ENCODE measurements around the gene NAPSA.
"Not testable (repeated sequence)": the region's sequence is repeated elsewhere in the genome, so short reads cannot be mapped to it uniquely, and the experiment has no call there.

The NAPSA gene

DNA sequence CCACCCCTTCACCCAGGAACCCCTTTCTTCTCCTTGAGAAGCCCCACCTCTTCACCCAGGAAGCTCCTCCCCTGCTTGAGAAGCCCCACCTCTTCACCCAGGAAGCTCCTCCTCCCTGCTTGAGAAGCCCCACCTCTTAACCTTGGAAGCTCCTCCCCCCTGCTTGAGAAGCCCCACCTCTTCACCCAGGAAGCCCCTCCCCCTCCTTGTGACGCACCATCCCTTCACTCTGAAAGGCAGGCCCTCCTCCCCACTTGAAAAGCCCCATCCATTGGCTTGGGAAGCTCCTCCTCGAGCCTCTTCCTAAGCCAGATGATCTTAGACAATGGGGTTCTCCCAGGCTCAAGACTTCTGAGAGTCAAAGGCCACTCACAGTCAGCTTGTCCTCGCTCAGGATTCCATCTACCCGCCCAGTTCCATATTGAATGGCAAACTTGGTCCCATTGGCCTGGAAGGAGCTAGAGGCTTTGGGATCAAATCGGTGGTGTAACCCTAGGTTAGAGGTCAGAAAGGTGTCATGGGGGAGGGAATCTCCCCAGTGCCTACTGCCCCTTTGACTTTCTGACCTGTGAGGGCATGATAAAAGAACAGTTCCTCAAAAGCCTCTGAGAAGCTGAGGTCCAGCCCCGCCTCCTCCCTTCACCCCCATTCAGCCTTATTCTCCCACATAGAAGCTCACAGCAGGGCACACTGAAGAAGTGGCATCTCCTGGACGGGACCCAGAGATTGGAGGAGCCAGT, 4.0 kb downstream of the NAPSA start:
- H3K9me3 ChIP-seq (ENCODE audit: low read length), result peaks cover 2% of the 10 kb centered on the region
- no peaks in the 10 kb centered on the region for H3K27me3 ChIP-seq (ENCODE audit: insufficient read depth, low read length)
- no peak overlapping the region for H3K4me3 ChIP-seq (ENCODE audit: low read length)
- no peak overlapping the region for H2AFZ ChIP-seq (ENCODE audit: low read depth, low read length)
- H3K4me1 ChIP-seq (ENCODE audit: insufficient read depth, low read length), result no peaks in the 10 kb centered on the region
- H3K36me3 ChIP-seq (ENCODE audit: insufficient read depth, low read length), result no peaks in the 10 kb centered on the region

GRCh38 chr19:50359328-50359818, 6.1 kb downstream of the NAPSA start:
- Histone ChIP-seq H3K4me3 (ENCODE audit: low read length) (no peak overlapping the region), H3K4me1 (ENCODE audit: insufficient read depth, low read length) (no peaks in the 10 kb centered on the region), H2AFZ (ENCODE audit: low read depth, low read length) (no peak overlapping the region), H3K27me3 (ENCODE audit: insufficient read depth, low read length) (no peaks in the 10 kb centered on the region), H3K36me3 (ENCODE audit: insufficient read depth, low read length) (no peaks in the 10 kb centered on the region), H3K9me3 (ENCODE audit: low read length) (peaks cover 2% of the 10 kb centered on the region)

GRCh38 chr19:50358483-50359327, 6.7 kb downstream of the NAPSA start:
- no peak overlapping the region for H3K4me3 ChIP-seq (ENCODE audit: low read length)
- peaks cover 2% of the 10 kb centered on the region for H3K9me3 ChIP-seq (ENCODE audit: low read length)
- H3K36me3 ChIP-seq (ENCODE audit: insufficient read depth, low read length), result no peaks in the 10 kb centered on the region
- H2AFZ ChIP-seq (ENCODE audit: low read depth, low read length), result no peak overlapping the region
- H3K27me3 ChIP-seq (ENCODE audit: insufficient read depth, low read length), result no peaks in the 10 kb centered on the region
- H3K4me1 ChIP-seq (ENCODE audit: insufficient read depth, low read length), result no peaks in the 10 kb centered on the region

DNA sequence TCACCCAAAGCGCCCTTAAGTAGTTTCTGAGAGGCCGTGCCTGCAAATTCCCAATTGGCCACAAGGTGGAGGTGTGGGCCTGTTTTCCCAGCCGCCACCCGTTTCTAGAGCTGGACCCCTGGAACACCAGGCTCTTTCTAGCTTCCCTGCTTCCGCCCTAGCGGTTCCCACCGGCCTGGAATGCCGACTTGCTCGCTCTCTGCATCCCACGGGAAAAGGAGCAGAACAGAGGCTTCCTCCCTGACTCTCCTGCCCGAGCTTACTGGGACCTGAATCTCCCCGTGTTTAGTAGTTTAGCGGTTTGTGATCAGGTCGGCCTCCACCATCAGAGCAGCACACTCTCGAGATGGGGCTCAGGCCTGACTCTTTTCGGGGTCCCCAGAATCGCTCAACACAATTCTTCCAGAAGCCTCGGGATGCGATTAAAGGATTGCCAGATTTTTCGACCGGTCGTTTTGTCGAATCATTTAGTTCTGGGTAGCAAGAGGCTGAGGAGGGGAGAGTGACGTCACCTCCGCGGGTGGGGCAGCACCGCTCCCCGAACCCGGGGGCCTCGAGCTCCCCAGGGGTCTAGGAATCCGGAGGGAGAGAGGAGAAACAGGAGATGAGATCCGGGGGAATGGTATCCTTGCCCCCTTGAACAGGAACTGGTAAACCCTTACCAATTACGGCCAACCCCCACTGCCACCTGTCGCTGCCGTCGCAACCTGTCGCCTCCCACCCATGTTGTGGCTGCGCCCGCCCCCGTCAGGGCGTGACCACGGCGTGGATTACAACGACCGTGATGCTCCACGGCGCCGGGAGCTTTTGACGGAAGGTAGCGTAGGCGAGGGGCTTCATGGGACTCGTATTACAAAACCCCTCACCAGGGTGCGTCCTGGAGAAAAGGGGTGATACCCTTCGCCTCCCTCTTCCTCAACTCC, 8.0 kb downstream of the NAPSA start:
- Histone ChIP-seq H3K4me3 (ENCODE audit: low read length) (no peak overlapping the region), H3K9me3 (ENCODE audit: low read length) (peaks cover 2% of the 10 kb centered on the region), H3K36me3 (ENCODE audit: insufficient read depth, low read length) (no peaks in the 10 kb centered on the region), H3K4me1 (ENCODE audit: insufficient read depth, low read length) (no peaks in the 10 kb centered on the region), H2AFZ (ENCODE audit: low read depth, low read length) (no peak overlapping the region), H3K27me3 (ENCODE audit: insufficient read depth, low read length) (no peaks in the 10 kb centered on the region)

DNA sequence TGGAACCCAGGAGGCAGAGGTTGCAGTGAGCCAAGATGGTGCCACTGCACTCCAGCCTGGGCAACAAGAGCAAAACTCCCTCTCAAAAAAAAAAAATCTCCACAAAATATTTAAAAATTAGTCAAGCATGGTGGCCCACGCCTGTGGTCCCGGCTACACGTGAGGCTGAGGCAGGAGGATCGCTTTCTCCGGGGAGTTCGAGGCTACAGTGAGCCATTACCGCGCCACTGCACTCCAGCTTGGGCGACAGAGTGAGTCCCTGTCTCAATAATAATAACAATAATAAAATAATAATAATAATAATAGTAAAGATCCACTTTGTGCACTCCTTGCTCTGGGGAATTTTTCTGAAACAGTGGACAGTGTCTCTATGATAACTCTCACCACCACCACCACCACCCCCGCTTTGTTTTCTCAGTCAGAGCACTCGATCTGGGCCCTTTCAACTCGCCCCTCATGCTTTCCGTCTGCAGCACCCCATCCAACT, 8.7 kb downstream of the NAPSA start:
- Histone ChIP-seq H3K27me3 (ENCODE audit: insufficient read depth, low read length) (no peaks in the 10 kb centered on the region), H3K36me3 (ENCODE audit: insufficient read depth, low read length) (no peaks in the 10 kb centered on the region), H3K4me1 (ENCODE audit: insufficient read depth, low read length) (no peaks in the 10 kb centered on the region), H2AFZ (ENCODE audit: low read depth, low read length) (no peak overlapping the region), H3K9me3 (ENCODE audit: low read length) (peaks cover 2% of the 10 kb centered on the region), H3K4me3 (ENCODE audit: low read length) (no peak overlapping the region)

DNA sequence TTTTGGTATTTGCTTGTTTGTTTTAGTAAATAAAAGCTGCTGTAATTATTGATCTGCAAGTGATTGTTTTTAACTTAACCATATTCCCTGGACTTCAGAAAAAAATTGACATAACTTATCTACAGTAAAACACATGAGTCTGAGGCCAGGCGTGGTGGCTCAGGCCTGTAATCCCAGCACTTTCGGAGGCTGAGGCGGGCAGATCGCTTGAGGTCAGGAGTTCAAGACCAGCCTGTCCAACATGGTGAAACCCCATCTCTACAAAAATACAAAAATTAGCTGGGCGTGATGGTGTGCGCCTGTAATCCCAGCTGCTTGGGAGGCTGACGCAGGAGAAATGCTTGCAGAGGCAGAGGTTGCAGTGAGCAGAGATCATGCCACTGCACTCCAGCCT, 12.0 kb downstream of the NAPSA start:
- H3K36me3 ChIP-seq (ENCODE audit: insufficient read depth, low read length); H3K4me1 ChIP-seq (ENCODE audit: insufficient read depth, low read length); H3K4me3 ChIP-seq (ENCODE audit: low read length); H3K9me3 ChIP-seq (ENCODE audit: low read length); H2AFZ ChIP-seq (ENCODE audit: low read depth, low read length); H3K27me3 ChIP-seq (ENCODE audit: insufficient read depth, low read length): not testable (repeated sequence)

GRCh38 chr19:50352242-50352641, 13.2 kb downstream of the NAPSA start:
- Histone ChIP-seq H2AFZ (ENCODE audit: low read depth, low read length) (no peak overlapping the region), H3K9me3 (ENCODE audit: low read length) (no peaks in the 10 kb centered on the region), H3K4me3 (ENCODE audit: low read length) (no peak overlapping the region), H3K27me3 (ENCODE audit: insufficient read depth, low read length) (no peaks in the 10 kb centered on the region), H3K4me1 (ENCODE audit: insufficient read depth, low read length) (no peaks in the 10 kb centered on the region), H3K36me3 (ENCODE audit: insufficient read depth, low read length) (no peaks in the 10 kb centered on the region)

DNA sequence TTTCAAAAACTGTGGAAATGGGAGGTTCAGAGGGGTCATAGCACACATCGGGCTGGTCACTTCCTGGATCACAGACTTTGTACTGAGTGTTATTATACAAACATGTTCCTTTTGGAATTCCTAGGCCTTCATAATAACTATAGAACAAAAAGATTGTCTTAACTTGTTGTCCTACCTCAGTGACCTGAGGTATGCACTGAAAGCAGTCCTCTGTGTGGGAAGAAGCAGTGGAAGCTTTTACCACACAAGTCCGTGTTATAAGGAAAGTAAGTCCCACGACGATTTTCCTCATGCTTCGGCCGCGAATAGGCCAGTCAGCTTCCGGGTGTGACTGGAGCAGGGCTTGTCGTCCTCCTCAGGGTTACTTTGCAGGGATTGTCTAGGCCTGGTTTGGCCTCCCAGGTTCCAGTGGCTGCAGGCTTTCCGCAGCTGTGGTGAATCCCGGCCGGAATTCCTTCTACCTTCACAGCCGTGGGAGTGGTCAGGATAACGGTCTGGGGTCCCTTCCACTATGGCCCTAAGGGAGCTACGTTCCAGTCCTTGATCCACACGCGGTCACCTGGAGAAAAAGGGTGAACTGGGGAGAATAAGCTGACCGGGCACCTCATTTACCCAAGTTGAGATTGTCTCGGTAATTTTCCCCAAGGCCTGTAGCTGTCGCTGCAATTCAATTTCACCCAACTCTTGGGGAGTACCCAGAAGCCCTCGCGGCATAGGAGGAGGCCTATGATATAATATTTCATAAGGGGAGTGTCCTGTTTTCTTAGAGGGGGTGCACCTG, 16.0 kb downstream of the NAPSA start:
- H3K4me1 ChIP-seq (ENCODE audit: insufficient read depth, low read length), result no peaks in the 10 kb centered on the region
- H3K4me3 ChIP-seq (ENCODE audit: low read length), result no peak overlapping the region
- no peak overlapping the region for H2AFZ ChIP-seq (ENCODE audit: low read depth, low read length)
- peaks cover 5% of the 10 kb centered on the region for H3K9me3 ChIP-seq (ENCODE audit: low read length)
- H3K36me3 ChIP-seq (ENCODE audit: insufficient read depth, low read length), result peaks cover 4% of the 10 kb centered on the region
- no peaks in the 10 kb centered on the region for H3K27me3 ChIP-seq (ENCODE audit: insufficient read depth, low read length)

DNA sequence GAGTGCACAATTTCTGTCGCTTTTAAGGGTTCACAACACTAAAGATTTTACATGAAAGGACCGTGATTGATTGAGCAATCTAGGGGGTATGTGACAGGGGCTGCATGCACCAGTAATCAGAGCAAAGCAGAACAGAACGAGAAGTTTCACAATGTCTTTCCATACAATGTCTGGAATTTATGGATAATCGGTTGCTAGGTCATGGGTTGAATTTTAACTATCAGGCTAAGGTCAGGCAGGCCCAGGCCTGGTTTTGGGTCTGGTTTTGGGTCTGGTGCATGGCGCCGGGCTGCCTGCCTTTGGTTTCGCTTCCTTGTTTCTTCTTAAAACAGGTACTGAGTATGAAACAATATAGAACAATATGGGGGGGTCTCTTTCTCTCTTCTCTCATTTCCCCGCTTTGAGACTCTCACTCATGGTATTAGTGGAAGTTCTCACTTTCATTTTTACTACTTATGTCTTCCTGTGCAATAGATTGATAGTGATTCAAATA, 18.3 kb downstream of the NAPSA start:
- H3K4me1 ChIP-seq (ENCODE audit: insufficient read depth, low read length); H2AFZ ChIP-seq (ENCODE audit: low read depth, low read length); H3K4me3 ChIP-seq (ENCODE audit: low read length); H3K36me3 ChIP-seq (ENCODE audit: insufficient read depth, low read length); H3K9me3 ChIP-seq (ENCODE audit: low read length); H3K27me3 ChIP-seq (ENCODE audit: insufficient read depth, low read length): not testable (repeated sequence)

DNA sequence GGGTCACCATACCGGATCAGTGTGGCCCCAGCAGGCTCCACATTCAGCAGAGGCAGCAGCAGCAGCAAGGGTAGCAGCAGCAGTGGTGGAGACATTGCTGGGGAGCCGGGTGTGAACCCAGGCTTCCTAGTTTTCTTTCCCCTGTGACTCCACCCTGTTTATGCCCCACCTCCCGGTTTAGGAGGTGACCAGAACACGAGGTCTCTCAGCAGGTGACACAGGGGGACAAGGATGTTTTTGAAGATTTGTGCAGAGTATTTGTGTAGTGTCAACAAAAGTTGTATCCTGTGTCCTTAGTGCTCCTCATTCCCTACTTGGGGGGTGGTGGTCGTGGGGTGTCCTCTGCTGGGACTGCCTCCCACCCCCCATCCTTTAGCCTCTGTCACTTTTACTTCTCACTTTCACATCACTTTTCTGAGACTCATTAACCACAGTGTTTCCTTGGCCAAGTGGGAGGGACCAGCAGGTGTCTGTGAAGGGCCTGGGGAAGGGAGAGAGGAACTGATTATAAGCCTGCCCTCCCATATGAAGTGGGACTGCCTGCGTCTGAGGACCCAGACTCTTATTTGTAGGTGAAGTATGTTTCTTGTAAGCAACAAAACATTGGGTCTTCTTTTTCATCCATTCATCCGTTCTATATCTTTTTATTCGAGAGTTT, 20.6 kb downstream of the NAPSA start:
- no peak overlapping the region for H3K4me3 ChIP-seq (ENCODE audit: low read length)
- H3K36me3 ChIP-seq (ENCODE audit: insufficient read depth, low read length), result peaks cover 4% of the 10 kb centered on the region
- no peaks in the 10 kb centered on the region for H3K27me3 ChIP-seq (ENCODE audit: insufficient read depth, low read length)
- H2AFZ ChIP-seq (ENCODE audit: low read depth, low read length), result no peak overlapping the region
- no peaks in the 10 kb centered on the region for H3K4me1 ChIP-seq (ENCODE audit: insufficient read depth, low read length)
- H3K9me3 ChIP-seq (ENCODE audit: low read length), result peaks cover 8% of the 10 kb centered on the region

- Histone ChIP-seq H3K4me1 (ENCODE audit: insufficient read depth, low read length) (no peaks in the 10 kb centered on the region), H3K9me3 (ENCODE audit: low read length) (peaks cover 11% of the 10 kb centered on the region), H3K36me3 (ENCODE audit: insufficient read depth, low read length) (peaks cover 9% of the 10 kb centered on the region), H3K27me3 (ENCODE audit: insufficient read depth, low read length) (no peaks in the 10 kb centered on the region), H2AFZ (ENCODE audit: low read depth, low read length) (no peak overlapping the region), H3K4me3 (ENCODE audit: low read length) (no peak overlapping the region)
These were observed 24.3 kb downstream of the NAPSA start for GRCh38 chr19:50341091-50341564.
